HG02763 (cell line): Measurements from ENCODE around the gene CTSF.
A peak's percentile ranks its signal among the peaks of the same experiment; 100 is the strongest.
"Not testable (repeated sequence)": the region's sequence is repeated elsewhere in the genome, so short reads cannot be mapped to it uniquely, and the experiment has no call there.

Experiments
- ATAC-seq: cut with Tn5 transposase; IDR thresholded peaks from one replicate; pipeline ENCODE4 v1.9.1; 2021; ENCODE audit warnings: mild to moderate bottlenecking, moderate library complexity; ENCODE audit not compliant: unreplicated experiment

CTSF gene

DNA sequence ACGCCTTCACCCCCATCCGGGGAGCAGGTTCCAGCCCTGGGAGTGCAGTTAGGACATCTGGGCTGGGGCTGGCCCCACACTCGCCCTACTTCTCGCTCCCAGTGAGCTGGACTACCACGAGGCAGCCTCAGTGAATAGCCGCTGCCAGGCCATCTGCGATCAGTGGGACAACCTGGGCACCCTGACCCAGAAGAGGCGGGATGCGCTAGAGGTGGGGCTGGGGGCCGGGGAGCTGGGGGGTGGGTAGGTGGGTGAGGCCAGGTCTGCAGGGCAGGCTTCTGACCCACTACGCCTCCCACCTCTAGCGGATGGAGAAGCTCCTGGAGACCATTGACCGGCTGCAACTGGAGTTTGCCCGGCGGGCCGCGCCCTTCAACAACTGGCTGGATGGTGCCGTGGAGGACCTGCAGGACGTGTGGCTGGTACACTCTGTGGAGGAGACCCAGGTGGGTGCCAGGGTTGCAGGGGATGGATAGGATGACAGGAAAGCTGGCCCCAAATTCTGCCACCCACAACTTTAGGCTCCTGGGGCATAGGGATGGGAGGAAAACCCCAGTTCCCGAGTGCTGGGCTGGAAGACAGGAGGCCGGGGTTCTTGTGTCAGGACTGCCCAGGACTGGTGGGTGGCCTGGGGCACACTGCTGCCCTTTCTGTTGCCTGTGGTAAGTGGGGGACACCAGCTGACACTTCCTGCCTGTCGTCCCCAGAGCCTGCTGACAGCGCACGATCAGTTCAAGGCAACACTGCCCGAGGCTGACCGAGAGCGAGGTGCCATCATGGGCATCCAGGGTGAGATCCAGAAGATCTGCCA lies 8.3 kb downstream of the CTSF start:
- ATAC-seq, result no peak

GRCh38 chr11:66559142-66559865 lies 9.1 kb downstream of the CTSF start:
- ATAC-seq, result no peak

DNA sequence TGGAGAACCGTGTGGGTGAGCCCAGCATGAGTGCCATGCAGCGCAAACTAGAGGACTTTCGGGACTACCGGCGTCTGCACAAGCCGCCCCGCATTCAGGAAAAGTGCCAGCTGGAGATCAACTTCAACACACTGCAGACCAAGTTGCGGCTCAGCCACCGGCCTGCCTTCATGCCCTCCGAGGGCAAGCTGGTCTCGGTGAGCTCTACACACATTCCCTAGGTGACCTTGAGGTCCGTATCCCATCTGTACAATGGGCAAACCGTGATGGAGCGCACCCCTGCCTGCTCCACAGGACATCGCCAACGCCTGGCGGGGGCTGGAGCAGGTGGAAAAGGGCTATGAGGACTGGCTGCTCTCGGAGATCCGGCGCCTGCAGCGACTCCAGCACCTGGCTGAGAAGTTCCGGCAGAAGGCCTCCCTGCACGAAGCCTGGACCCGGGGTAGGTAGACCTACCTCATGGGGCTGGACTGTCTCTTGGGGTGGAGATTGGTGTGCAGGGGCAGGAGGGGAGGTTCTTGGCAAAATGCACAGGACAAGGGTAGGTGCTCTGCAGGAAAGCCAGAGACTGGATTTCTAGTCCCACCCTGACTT lies 10.6 kb downstream of the CTSF start:
- no peak for ATAC-seq

DNA sequence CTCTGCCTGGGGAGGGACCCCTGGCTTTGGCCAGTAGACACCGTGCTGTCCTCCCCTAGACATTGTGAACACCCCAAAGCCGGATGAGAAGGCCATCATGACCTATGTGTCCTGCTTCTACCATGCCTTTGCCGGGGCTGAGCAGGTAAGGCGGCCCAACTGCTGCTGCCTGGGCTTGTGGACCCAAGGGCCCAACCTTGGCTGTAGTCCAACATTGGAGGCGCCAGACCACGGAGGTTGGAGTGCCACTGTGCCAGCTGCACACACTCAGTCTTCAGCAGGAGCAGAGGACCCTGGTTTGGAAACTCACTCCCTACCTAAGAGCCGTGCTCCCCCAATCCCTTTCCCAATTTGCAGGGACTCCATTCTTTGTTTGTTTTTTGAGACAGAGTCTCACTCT lies 12.3 kb downstream of the CTSF start:
- ATAC-seq, result no peak

- ATAC-seq, result no peak
These were observed 13.0 kb downstream of the CTSF start for GRCh38 chr11:66555416-66555815.

DNA sequence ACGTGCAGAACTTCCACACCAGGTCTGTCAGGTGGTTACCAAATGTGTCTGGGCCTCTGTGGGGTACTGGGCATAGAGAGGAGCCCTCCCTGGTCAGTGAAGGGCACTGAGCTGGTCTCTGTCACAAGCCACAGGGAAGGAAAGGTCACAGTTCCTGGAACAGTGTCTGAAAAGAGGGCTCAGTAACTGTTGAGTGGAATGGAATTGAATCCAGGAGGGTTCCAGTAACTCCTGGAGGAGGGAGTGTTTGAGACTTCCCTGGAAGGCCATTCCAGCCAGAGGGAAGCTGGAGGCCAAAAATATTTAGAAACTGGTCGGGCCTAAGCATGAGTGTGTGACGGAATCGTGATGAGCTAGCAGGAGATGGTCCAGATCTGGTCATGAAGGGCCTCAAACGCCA lies 13.8 kb downstream of the CTSF start:
- ATAC-seq, result no peak

GRCh38 chr11:66550887-66551286 lies 17.5 kb downstream of the CTSF start:
- no peak for ATAC-seq

DNA sequence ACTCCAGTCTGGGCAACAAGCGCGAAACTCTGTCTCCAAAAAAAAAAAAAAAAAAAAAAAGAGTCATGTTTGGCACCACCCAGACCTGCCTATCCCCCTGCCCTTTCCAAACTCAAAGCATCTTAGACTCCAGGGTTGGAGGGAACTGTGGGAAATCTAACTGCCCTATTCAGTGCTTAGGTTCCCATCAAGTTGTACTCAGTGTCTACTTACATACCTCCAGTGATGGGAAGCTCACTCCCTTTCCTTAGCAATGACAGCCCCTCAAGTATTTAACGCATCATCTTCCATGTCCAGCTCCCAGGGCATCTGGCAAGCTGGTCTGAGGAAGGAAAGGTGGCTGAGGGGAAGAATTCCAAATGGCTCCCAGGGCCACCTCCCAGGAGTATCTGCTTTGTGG lies 18.7 kb downstream of the CTSF start:
- ATAC-seq, result no peak

DNA sequence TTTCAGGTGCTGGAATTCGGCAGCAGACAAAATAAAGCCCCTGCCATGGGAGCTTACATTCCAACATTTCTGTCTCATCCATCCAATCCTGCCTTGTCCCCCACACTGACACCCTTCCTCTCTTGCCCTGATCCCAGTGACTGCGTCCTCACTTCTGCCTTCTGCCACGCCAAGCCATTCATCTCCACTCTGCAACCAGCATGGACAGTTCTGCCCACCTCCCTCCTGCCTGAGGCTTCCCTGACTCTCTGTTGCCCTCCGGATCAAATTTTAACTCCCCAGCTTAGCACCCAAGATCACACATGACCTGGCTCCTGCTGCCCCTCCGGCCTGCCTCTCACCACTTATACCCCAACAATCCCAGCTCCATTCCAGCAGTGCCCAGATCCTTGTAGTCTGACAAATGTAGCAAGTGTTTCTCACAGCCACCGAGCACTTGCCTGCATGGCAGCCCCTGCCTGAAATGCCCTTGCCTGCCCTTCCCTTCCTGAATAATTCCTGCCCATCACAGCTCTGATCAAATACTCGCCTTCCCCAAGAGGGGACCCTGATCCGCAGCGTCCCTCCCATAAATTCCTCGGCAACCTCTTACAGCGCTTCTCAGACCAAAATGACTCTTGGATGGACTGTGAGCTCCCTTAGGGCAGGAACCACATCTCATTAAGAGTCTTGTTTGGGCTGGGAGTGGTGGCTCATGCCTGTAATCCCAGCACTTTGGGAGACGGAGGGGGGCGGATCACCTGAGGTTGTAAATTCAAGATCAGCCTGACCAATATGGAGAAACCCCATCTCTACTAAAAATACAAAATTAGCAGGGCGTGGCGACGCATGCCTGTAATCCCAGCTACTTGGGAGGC lies 19.4 kb downstream of the CTSF start:
- ATAC-seq, result no peak

DNA sequence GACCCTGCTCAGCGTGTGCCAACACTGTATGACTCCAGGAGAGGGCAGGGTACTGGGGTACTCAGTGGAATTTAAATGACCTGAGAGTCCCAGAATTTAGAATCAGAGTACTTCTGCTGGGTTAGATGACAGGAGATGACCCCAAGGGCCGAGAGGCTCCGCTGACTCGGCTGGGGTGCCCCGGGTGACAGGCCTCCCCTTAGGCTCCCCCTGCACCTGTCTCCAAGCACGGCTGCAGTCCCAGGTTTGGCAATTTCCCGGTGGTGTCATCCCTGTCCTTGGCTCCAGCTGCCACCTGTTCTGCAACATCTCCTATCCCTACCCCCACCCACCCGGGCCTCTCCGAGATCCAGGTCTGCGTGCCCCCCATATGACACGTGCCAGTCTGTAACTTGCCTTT lies 20.4 kb downstream of the CTSF start:
- ATAC-seq, result no peak

GRCh38 chr11:66547662-66548009 lies 20.8 kb downstream of the CTSF start:
- no peak for ATAC-seq

DNA sequence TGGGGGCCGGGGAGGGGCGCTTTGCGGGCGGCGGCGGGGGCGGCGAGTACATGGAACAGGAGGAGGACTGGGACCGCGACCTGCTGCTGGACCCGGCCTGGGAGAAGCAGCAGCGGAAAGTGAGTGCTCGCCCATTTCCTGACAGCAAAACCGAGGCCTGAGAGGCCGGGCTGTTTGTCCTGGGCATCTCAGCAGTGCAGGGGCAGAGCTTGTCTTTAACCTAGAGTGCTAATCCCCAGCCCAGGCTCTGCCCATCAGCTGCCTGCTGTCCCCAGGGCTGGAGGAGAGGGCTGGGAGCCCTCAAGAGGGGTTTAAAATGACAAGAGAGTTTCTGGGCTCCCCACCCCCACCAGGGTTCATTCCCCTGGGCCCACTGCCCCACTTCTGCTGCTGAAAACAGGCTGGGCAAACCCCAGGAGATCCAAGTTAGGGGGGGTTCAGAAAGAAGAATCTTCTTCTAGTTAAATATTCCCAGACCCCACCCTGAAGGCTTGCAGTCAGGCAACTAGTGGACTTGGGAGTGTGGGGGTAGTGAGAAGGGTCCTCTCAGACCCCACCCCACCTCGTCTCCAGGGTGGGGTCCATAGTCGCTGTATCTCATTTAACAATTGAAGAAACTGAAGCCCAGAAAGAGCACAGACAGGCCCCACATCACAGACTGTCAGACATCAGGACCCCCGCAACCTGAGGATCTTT lies 21.3 kb downstream of the CTSF start:
- ATAC-seq, result no peak

DNA sequence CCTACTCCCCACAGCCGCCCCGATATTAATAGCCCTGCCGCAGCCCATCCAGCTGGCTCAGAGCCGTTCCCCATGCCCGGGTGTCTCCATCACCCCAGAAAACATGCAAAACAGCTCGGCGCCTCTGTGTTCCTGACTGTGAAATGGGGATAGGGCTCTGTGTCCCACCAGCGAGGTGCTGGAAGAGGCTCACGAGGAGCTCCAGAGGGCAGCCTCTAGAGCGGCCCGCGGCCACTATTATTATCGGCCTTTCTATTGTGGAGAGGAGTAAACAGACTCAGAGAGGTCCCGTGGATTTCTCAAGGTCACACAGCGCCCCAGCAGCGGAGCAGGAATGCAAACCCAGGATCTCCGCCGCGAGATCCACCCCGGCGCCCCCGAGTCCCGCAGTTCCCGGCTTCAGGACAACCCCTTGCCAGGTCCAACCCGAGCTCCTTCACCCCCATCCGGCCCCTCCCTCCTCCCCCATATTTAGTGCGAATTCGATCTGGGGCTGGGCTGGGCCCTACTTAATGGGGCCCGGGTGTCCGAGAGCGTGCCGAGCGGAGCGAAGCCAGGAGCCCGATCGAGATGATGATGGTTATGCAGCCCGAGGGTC lies 21.9 kb downstream of the CTSF start, which contains the start of gene ACTN3:
TSS of gene ACTN3 (plus strand) at position 536 of the 598 bp plus-strand sequence. CDS start at position 571, 35 bp downstream.
- no peak for ATAC-seq

- peak; percentile 84 for ATAC-seq
These were observed 22.6 kb downstream of the CTSF start, which contains the start of gene ZDHHC24 for GRCh38 chr11:66545701-66546367. ZDHHC24 (minus strand) TSS chr11:66546048; CDS start chr11:66546003, 45 bp downstream.

GRCh38 chr11:66544952-66545351 lies 23.5 kb downstream of the CTSF start:
- ATAC-seq, result not testable (repeated sequence)

DNA sequence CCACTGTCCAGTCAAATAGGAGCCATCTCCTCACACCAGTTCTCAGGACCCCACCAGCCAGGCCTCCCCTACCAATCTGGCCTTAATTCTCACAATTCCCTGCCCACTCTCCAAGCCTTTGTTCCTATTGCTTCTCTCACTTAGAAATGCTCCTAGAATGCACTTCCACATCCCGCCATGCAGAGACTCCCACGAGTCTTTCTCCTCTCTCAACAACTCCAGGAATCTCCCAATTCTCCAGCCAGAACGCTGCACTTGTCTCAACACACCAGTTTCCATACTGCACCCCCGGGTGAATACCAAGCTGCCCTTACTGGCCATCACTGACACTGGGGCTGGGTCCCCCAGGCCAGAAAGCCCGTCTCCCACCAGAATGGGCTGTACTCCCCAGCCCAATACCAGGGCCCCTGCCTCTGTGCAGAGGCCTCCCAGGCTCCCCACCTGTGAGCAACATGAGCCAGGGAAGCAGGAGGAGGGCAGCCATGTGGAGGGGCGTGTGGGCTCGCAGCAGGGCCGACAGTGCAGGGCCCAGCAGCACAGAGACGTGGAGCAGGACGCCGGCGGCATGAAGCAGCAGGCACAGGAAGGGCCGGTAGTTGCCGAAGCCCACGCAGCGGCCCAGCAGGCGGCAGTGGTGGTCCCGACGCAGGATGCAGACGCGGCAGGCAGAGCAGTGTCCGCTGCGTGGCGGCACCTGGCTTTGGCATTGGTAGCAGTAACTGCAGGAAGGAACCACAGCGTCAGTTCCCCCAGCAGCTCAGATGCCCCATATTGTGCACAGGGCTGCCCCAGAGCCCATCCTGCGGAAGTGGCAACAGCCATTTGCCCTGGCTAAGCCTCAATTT lies 24.9 kb downstream of the CTSF start:
- no peak for ATAC-seq

DNA sequence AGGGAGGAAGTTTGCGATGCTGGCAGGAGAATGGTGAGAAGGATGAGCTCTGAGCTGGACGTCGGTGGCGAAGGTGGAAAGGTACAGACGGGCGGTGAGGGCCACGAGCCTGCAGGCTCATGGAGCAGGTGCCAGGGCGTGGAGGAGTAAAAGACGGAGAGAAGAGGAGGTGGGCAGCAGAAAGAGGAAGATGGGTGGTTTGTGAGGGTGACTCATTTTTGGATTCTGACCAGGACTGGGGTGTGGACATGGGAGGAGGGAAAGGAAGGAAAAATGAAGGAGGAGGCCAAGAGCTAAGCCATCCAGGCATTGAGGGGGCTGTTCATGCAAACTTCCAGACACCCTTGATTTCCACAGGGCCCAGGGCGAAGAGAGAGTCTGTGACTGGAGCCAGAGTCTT lies 26.0 kb downstream of the CTSF start:
- no peak for ATAC-seq

DNA sequence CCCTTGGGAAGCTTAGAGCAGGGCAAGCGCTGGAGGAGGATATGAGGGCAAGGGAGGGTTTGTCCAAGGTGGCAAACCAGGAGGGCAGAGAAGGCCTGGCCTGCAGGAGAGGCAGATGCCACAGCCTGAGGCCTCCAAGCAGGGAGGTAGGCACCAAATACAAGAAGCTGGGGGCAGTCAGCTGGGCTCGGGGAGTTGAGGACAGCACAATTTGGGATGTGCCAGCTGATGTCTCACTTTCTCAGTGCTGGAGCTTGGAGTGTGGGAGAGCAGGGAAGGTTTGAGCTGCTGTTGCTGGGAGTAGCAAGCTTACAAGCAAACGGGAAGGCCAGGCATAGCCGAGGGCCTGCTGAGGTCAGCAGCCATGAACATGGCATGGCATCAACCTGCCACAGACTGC lies 26.5 kb downstream of the CTSF start:
- no peak for ATAC-seq
